Testis (tissue), 3 donors: ENCODE data around the gene RILP. TPM values are rescaled to one million over a fixed set of nuclear protein-coding genes. Genes with fewer than 3 reads are reported as not detected.
"Not testable (repeated sequence)": the region's sequence is repeated elsewhere in the genome, so short reads cannot be mapped to it uniquely, and the experiment has no call there.

Experiments
- DNase-seq: peaks from one replicate; pipeline ENCODE4 v3.0.0-alpha.2; 2019
- H3K27ac ChIP-seq, 2 donors: fragments of 200-600 bp; sonication (generic); one replicate each; pipeline ENCODE4 v1.5.1; 2019
- H3K27me3 ChIP-seq: fragments of 200-600 bp; sonication (generic); one replicate; pipeline ENCODE4 v1.5.1; 2019
- H3K36me3 ChIP-seq: fragments of 200-600 bp; sonication (generic); one replicate; pipeline ENCODE4 v1.5.1; 2017; ENCODE audit warnings: low read depth; ENCODE audit errors: missing control alignments
- H3K4me1 ChIP-seq: fragments of 200-600 bp; sonication (generic); one replicate; pipeline ENCODE4 v1.5.1; 2019
- H3K4me3 ChIP-seq, 2 donors: fragments of 200-600 bp; sonication (generic); one replicate each; pipeline ENCODE4 v1.5.1; 2017 to 2019
- H3K9me3 ChIP-seq: fragments of 200-600 bp; sonication (generic); one replicate; pipeline ENCODE4 v1.5.1; 2017
- POLR2A ChIP-seq: fragments of 450-650 bp; IDR thresholded peaks from one replicate; pipeline ENCODE4 v1.6.1; 2017; ENCODE audit warnings: antibody characterized with exemption, mild to moderate bottlenecking, moderate library complexity
- WGBS, 2 donors: methylation state at CpG; one replicate each; pipeline ENCODE4 v1.1.5; 2018; 5-methylcytosine and 5-hydroxymethylcytosine counted together
- intact Hi-C: fragments of 100-400 bp; cut with DNase I; formaldehyde crosslinking; loops from one replicate; pipeline ENCODE4 v1.15.1; 2023; ENCODE audit warnings: low total_unique reads
- polyA plus RNA-seq: library from polyadenylated mRNA; stranded (reverse); fragments of 350-450 nt; fragmentation: Illumina TruSeq; extraction: RNeasy Lipid Tissue Mini Kit (QIAGEN cat#74804); gene quantifications from one replicate; pipeline ENCODE4 v1.2.3, GENCODE V29; 2014; ENCODE audit warnings: low read depth, low replicate concordance; ENCODE audit not compliant: insufficient read depth
- total RNA-seq, 2 donors: library from RNA; depleted of rRNA; stranded (reverse); fragments of >200 nt; gene quantifications; one replicate each; pipeline ENCODE4 v1.2.3, GENCODE V29; 2016
- TF ChIP-seq, protein P1 (sequence below), 3 experiments: fragments of 450-650 bp in 2 of 3; fragments of 200-600 bp in 1 of 3; sonication (generic) in 1 of 3; IDR thresholded peaks; one replicate each; pipeline ENCODE4 v1.5.1; 2016 to 2019; ENCODE audit warnings: antibody characterized with exemption in 3 of 3, mild to moderate bottlenecking in 2 of 3, moderate library complexity in 1 of 3

RILP gene
- total and polyA plus RNA-seq, 3 donors from 2014 or later, result 8.4 to 32.5 (median 30.6) TPM

DNA sequence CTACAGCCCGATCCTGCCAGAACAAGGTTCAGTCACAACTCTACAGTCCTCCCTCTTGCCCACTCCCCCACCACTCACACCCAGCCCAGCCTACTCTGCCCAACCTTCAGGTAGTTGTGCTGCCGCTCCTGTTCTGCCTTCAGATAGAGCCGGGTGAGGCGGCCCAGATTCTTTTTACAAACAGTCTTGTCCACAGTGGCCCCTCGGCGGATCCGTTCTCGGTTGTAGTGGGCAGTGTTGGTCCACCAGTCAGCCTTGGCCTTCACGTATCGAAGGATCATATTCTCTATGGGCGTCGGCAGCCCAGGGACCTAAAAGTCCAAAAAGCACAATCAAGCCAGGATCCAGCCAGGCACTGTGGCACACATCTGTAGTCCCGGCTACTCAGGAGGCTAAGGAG, 26.7 kb upstream of the RILP start:
- intact Hi-C loops, result no loop called here
- no peak for TF ChIP-seq POLR2A
- TF ChIP-seq, protein P1, sequence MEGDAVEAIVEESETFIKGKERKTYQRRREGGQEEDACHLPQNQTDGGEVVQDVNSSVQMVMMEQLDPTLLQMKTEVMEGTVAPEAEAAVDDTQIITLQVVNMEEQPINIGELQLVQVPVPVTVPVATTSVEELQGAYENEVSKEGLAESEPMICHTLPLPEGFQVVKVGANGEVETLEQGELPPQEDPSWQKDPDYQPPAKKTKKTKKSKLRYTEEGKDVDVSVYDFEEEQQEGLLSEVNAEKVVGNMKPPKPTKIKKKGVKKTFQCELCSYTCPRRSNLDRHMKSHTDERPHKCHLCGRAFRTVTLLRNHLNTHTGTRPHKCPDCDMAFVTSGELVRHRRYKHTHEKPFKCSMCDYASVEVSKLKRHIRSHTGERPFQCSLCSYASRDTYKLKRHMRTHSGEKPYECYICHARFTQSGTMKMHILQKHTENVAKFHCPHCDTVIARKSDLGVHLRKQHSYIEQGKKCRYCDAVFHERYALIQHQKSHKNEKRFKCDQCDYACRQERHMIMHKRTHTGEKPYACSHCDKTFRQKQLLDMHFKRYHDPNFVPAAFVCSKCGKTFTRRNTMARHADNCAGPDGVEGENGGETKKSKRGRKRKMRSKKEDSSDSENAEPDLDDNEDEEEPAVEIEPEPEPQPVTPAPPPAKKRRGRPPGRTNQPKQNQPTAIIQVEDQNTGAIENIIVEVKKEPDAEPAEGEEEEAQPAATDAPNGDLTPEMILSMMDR (IDR thresholded peaks at IDR 0.05), result no peak
- no peak overlapping the region for H3K4me3 ChIP-seq
- no peaks in the 10 kb centered on the region for H3K9me3 ChIP-seq
- H3K27ac ChIP-seq, result no peak overlapping the region
- WGBS, 2 donors, result 92 to 96% methylated on average over 13 of the region's 13 CpGs
- peaks cover 8% of the 10 kb centered on the region for H3K36me3 ChIP-seq
- no peak for DNase-seq
- H3K27me3 ChIP-seq, result no peaks in the 10 kb centered on the region
- H3K4me1 ChIP-seq, result no peaks in the 10 kb centered on the region

DNA sequence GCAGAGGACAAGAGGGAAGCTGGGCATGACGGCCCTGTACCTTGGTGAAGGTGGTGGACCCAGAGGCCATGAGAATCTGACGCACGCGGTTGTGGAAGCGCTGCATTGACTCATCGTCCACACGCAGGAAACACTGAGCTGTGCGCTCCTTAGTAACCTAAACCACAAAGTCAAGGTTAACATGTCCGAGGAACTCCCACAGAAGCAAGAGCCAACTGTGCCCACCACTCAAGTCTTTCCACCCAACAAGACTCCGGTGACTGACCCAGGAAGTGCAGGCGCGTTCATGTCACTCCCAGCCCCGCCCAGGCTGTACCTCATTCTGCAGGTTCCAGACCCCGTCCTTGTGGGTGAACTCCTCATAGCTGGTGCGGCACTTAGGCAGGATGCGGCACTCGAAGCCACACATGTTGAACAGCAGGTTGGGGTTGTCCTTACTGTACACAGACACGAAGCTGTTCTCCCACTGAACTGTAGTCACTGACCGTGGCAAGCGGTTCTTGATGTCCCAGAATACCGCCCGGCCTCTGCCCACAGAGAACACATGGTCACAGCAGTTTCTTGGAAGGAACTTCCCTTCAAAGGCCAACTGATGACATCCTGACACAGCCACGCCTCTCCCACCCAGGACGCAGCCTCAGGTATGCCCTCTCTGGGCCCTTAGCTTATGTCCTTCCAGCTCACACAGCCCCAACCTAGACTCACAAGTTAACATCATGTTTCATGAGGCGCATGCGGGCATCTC, 23.5 kb upstream of the RILP start:
- intact Hi-C loops, result no loop called here
- Histone ChIP-seq H3K36me3 (no peaks in the 10 kb centered on the region), H3K27ac (no peak overlapping the region), H3K4me1 (peaks cover 6% of the 10 kb centered on the region), H3K27me3 (no peaks in the 10 kb centered on the region), H3K9me3 (no peaks in the 10 kb centered on the region), H3K4me3 (no peak overlapping the region)
- no peak for TF ChIP-seq POLR2A
- TF ChIP-seq, protein P1 (IDR thresholded peaks at IDR 0.05), result no peak
- 91% methylated on average over 24 to 26 of the region's 26 CpGs for WGBS, 2 donors
- DNase-seq, result no peak

DNA sequence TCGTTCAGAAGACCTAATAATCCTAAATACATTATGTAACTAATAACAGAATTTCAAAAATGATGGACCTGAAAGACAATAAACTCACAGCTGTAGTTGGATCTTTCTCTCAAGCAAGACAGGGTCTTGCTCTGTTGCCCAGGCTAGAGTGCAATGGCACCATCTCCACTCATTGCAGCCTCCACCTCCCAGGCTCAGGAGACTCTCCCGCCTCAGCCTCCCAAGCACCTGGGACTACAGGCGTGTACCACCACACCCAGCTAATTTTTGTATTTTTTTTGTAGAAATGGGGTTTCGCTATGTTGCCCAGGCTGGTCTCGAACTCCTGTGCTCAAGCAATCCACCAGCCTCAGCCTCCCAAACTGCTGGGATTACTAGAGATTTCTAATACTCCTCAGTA, 14.3 kb upstream of the RILP start:
- not testable (repeated sequence) for H3K36me3 ChIP-seq

DNA sequence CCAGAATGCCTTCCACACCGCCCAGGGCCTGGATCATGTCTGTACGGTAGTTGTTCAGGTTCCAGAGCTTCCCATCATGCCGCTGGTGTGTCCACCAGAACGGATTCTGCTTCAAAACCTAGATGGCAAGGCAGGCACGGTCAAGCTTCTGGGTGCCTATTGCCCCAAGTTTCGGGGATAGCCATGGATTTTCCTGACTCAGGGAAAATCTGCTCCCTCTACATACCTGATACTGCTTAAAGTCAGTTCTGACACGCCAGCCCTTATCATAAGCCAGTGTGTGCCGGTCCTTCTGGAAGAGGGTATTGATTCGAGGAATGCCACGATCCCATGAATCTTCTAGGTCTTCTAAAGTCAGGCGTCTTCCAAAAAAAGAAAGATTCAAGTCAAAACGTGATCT, 11.4 kb upstream of the RILP start:
- DNase-seq, result no peak
- H3K4me3 ChIP-seq, result no peak overlapping the region
- H3K4me1 ChIP-seq, result no peaks in the 10 kb centered on the region
- no peaks in the 10 kb centered on the region for H3K9me3 ChIP-seq
- WGBS, 2 donors, result 93% methylated on average over 8 to 12 of the region's 12 CpGs
- H3K27me3 ChIP-seq, result no peaks in the 10 kb centered on the region
- H3K36me3 ChIP-seq, result peaks cover 10% of the 10 kb centered on the region
- intact Hi-C loops, result no loop called here
- TF ChIP-seq, protein P1 (IDR thresholded peaks at IDR 0.05), result no peak
- H3K27ac ChIP-seq, result no peak overlapping the region

More for the DNA sequence above, 14.3 kb upstream of the RILP start:
- H3K4me3 ChIP-seq, DNase-seq, H3K9me3 ChIP-seq, intact Hi-C loops, H3K27me3 ChIP-seq, H3K4me1 ChIP-seq, H3K27ac ChIP-seq: not testable (repeated sequence)
- WGBS, 2 donors, result 88 to 89% methylated on average over 5 of the region's 5 CpGs

DNA sequence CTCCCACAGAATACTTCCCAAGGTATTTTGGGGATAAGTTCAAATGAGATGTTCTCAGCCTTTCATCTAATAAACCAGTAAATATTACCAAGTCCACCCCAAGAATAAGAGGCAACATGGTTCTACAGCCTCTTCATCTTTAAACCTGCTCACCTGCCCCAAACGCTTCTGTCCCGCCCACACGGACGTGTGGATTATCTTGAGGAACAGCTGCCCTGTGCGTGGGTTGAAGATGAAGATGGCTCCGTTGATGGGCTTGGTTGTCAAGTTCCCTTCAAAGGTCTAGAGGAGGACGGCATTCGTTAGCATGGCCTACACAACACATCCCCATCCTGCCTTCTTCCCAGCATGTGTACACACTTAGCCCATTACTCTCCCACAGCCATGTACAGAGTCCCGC, 8.4 kb upstream of the RILP start:
- H3K36me3 ChIP-seq, result peaks cover 14% of the 10 kb centered on the region
- no peak overlapping the region for H3K4me3 ChIP-seq
- no peaks in the 10 kb centered on the region for H3K9me3 ChIP-seq
- H3K27me3 ChIP-seq, result no peaks in the 10 kb centered on the region
- 86 to 92% methylated on average over 9 of the region's 9 CpGs for WGBS, 2 donors
- TF ChIP-seq, protein P1 (IDR thresholded peaks at IDR 0.05), result no peak
- no peak for TF ChIP-seq POLR2A
- no peaks in the 10 kb centered on the region for H3K4me1 ChIP-seq
- H3K27ac ChIP-seq, result no peak overlapping the region
- no peak for DNase-seq
- intact Hi-C loops, result no loop called here
